Hepatocyte (in vitro differentiated cells): ENCODE results near the gene DENND4A.

Experiments used
- CTCF ChIP-seq: fragments of 200-600 bp; sonication (generic); IDR thresholded peaks from 2 replicates; pipeline ENCODE4 v1.5.1; 2016; ENCODE audit warnings: antibody characterized with exemption, mild to moderate bottlenecking; ENCODE audit not compliant: poor library complexity
- EZH2 ChIP-seq: fragments of 200-600 bp; sonication (generic); IDR thresholded peaks from 2 replicates; pipeline ENCODE4 v1.6.1; 2016; ENCODE audit warnings: antibody characterized with exemption, mild to moderate bottlenecking, borderline replicate concordance

- no peak for TF ChIP-seq CTCF
- no peak for TF ChIP-seq EZH2
These were observed 13.8 kb downstream of the DENND4A start for GRCh38 chr15:65778269-65778668.
